Stomach (tissue), 9 donors: ENCODE measurements around the gene TAB2. TPM values are rescaled to one million over a fixed set of nuclear protein-coding genes. Genes with fewer than 3 reads are reported as not detected.

Experiments used
- DNase-seq, 2 donors: peaks; one replicate each; pipeline versions ENCODE4 v3.0.0 to v3.0.0-alpha.2; 2013 to 2019
- H3K27ac ChIP-seq, 5 donors: fragments of 200-600 bp in 4 of 5; sonication (generic) in 4 of 5; one replicate each; pipeline ENCODE4 v1.5.1; 2013 to 2019; ENCODE audit warnings: mild to moderate bottlenecking in 1 of 5, moderate library complexity in 1 of 5
- H3K27me3 ChIP-seq, 3 donors: fragments of 200-600 bp; sonication (generic); one replicate each; pipeline ENCODE4 v1.5.1; 2017 to 2019; ENCODE audit warnings: mixed run types in 1 of 3
- H3K36me3 ChIP-seq, 4 donors: fragments of 200-600 bp; sonication (generic); 1 replicate in 3 of 4; 2 replicates in 1 of 4; pipeline ENCODE4 v1.5.1; 2016 to 2019
- H3K4me1 ChIP-seq, 4 donors: fragments of 200-600 bp; sonication (generic); one replicate each; pipeline ENCODE4 v1.5.1; 2016 to 2019
- H3K4me3 ChIP-seq, 4 donors: fragments of 200-600 bp; sonication (generic) in 3 of 4; one replicate each; pipeline ENCODE4 v1.5.1; 2016 to 2019; ENCODE audit warnings: mild to moderate bottlenecking in 1 of 4
- H3K9me3 ChIP-seq, 4 donors: fragments of 200-600 bp; sonication (generic); one replicate each; pipeline ENCODE4 v1.5.1; 2016 to 2019
- EP300 ChIP-seq: sonication (generic); formaldehyde crosslinking; IDR thresholded peaks from one replicate; pipeline ENCODE4 v1.6.1; 2017; ENCODE audit warnings: antibody characterized with exemption
- POLR2A ChIP-seq, 4 donors: fragments of 450-650 bp; IDR thresholded peaks; one replicate each; pipeline ENCODE4 v1.6.1; 2016; ENCODE audit warnings: antibody characterized with exemption in 4 of 4, control low read depth in 2 of 4, mild to moderate bottlenecking in 1 of 4, moderate library complexity in 1 of 4
- POLR2AphosphoS5 ChIP-seq, 3 donors: sonication (generic); formaldehyde crosslinking; IDR thresholded peaks; one replicate each; pipeline ENCODE4 v1.6.1; 2016; ENCODE audit warnings: antibody characterized with exemption in 3 of 3
- WGBS, 5 donors: extraction: QIAGEN DNeasy Blood & Tissue Kit in 3 of 5; methylation state at CpG; one replicate each; pipeline versions ENCODE4 v1.1.5 to v1.1.7; 2013 to 2018; 5-methylcytosine and 5-hydroxymethylcytosine counted together
- intact Hi-C: fragments of 100-400 bp; cut with DNase I; formaldehyde crosslinking; loops from one replicate; pipeline ENCODE4 v1.15.1; 2023; ENCODE audit warnings: low total_unique reads
- polyA plus RNA-seq, 3 donors: library from polyadenylated mRNA; stranded (reverse); fragments of 200-250 nt; gene quantifications; one replicate each; pipeline ENCODE4 v1.2.3, GENCODE V29; 2013
- total RNA-seq, 5 donors: library from RNA; depleted of rRNA; stranded (reverse); fragments of >200 nt; gene quantifications; one replicate each; pipeline versions ENCODE4 v1.1.0 to v1.2.3, GENCODE V29; 2014 to 2016
- TF ChIP-seq, protein P1 (sequence below), 7 experiments: fragments of 450-650 bp in 4 of 7; fragments of 200-600 bp in 3 of 7; sonication (generic) in 3 of 7; IDR thresholded peaks; one replicate each; pipeline ENCODE4 v1.5.1; 2016 to 2019; ENCODE audit warnings: antibody characterized with exemption in 7 of 7, control low read depth in 2 of 7, mild to moderate bottlenecking in 1 of 7
- donor health status: healthy with polysubstance abuse.
- donor health status: Bipolar disorder and iron deficiency.
- donor health status: healthy.

The TAB2 gene
- total and polyA plus RNA-seq, 8 donors, result 14.1 to 119 (median 47.4) TPM

DNA sequence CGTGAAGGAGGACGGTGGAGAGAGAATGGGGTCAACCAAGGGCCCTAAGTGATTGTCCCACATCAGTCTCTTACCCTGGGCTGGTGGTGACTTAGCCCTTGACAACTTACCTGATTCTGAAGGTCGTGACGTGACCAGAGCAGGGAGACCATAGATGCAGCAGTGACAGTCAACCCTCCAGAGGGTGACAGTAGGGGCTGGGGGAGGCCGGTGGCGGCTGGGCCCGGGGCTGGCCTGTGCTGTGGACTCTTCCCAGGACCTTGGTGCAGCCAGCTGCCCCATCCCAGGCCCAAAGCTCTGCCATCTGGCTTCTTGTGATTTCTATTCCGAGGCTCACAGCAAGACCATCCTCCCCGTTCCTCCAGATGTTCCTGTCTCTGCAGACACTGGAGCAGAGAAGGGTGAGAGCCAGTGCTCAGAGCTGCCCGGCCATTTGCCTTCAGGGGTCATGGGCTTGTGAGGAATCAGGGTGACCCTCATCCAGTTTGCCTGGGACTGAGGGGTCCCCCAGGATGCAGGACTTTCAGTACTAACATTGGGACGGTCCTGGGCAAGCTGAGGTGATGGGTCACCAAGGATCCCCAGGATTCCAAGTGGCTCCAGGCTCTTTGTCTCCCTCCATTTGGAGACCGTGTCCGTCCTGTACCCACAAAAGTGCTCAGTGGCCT lies 118.5 kb downstream of the TAB2 start:
- Histone ChIP-seq H3K27ac (no peak overlapping the region), H3K4me3 (no peak overlapping the region), H3K4me1 (peaks cover 0 to 9% (median 4%) of the 10 kb centered on the region in 4 donors), H3K9me3 (no peaks in the 10 kb centered on the region), H3K36me3 (no peaks in the 10 kb centered on the region), H3K27me3 (no peaks in the 10 kb centered on the region)
- WGBS, 5 donors, result 85 to 95% (median 93%) methylated on average over 7 to 13 of the region's 13 CpGs
- no peak for DNase-seq
- TF ChIP-seq POLR2A (IDR thresholded peaks at IDR 0.05), result no peak
- no peak for TF ChIP-seq POLR2AphosphoS5 (IDR thresholded peaks at IDR 0.05)
- TF ChIP-seq, protein P1, sequence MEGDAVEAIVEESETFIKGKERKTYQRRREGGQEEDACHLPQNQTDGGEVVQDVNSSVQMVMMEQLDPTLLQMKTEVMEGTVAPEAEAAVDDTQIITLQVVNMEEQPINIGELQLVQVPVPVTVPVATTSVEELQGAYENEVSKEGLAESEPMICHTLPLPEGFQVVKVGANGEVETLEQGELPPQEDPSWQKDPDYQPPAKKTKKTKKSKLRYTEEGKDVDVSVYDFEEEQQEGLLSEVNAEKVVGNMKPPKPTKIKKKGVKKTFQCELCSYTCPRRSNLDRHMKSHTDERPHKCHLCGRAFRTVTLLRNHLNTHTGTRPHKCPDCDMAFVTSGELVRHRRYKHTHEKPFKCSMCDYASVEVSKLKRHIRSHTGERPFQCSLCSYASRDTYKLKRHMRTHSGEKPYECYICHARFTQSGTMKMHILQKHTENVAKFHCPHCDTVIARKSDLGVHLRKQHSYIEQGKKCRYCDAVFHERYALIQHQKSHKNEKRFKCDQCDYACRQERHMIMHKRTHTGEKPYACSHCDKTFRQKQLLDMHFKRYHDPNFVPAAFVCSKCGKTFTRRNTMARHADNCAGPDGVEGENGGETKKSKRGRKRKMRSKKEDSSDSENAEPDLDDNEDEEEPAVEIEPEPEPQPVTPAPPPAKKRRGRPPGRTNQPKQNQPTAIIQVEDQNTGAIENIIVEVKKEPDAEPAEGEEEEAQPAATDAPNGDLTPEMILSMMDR (IDR thresholded peaks at IDR 0.05), result no peak
- no peak for TF ChIP-seq EP300
- intact Hi-C loops, result no loop called here

DNA sequence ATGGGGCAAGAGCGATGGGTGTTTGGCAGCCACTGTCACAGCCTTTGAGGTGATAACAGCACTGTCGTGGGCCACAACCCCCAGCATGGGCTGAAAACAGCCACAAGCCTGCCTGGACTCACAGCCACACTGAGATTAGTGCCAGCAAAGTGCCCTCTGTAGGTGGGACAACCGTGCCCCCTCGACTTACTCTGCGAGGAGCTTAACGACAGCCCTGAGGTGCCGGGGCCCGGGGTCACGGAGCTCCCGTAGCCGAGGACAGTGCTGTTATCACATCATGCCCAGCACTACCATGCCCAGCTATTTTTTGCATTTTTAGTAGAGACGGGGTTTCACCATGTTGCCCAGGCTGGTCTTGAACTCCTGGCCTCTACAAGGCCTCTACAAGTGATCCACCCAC lies 119.1 kb downstream of the TAB2 start:
- intact Hi-C loops, result no loop called here
- H3K27me3 ChIP-seq, result no peaks in the 10 kb centered on the region
- no peak overlapping the region for H3K4me3 ChIP-seq
- H3K36me3 ChIP-seq, result no peaks in the 10 kb centered on the region
- 95 to 98% (median 96%) methylated on average over 7 to 12 of the region's 12 CpGs for WGBS, 5 donors
- H3K4me1 ChIP-seq, result peaks cover 0 to 12% (median 4%) of the 10 kb centered on the region in 4 donors
- no peak overlapping the region for H3K27ac ChIP-seq
- no peaks in the 10 kb centered on the region for H3K9me3 ChIP-seq
- TF ChIP-seq POLR2A (IDR thresholded peaks at IDR 0.05) (no peak), EP300 (no peak), POLR2AphosphoS5 (IDR thresholded peaks at IDR 0.05) (no peak)
- TF ChIP-seq, protein P1 (IDR thresholded peaks at IDR 0.05), result no peak
- DNase-seq, result no peak

GRCh38 chr6:149437212-149437611 lies 119.7 kb downstream of the TAB2 start:
- no peaks in the 10 kb centered on the region for H3K9me3 ChIP-seq
- H3K4me3 ChIP-seq, result no peak overlapping the region
- peaks cover 0 to 9% (median under 1%) of the 10 kb centered on the region in 4 donors for H3K4me1 ChIP-seq
- no peak for DNase-seq
- intact Hi-C loops, result no loop called here
- no peaks in the 10 kb centered on the region for H3K36me3 ChIP-seq
- WGBS, 5 donors, result 75 to 90% (median 86%) methylated on average over 3 of the region's 3 CpGs
- H3K27me3 ChIP-seq, result no peaks in the 10 kb centered on the region
- no peak for TF ChIP-seq POLR2AphosphoS5 (IDR thresholded peaks at IDR 0.05)
- TF ChIP-seq POLR2A (IDR thresholded peaks at IDR 0.05), result no peak
- TF ChIP-seq, protein P1 (IDR thresholded peaks at IDR 0.05), result no peak
- TF ChIP-seq EP300, result no peak
- no peak overlapping the region for H3K27ac ChIP-seq

DNA sequence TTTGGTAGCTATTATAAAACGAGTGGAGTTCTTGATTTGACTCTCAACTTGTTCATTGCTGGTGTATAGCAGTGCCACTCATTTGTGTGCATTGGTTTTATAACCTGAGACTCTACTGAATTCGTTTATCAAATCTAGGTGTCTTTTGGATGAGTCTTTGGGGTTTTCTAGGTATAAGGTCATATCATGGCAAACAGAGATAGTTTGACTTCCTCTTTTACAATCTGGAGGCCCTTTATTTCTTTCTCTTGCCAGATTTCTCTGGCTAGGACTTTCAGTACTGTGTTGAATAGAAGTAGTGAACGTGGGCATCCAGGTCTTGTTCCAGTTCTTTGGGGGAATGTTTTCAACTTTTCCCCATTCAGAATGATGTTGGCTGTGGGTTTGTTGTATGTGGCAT lies 121.3 kb downstream of the TAB2 start:
- Histone ChIP-seq H3K27me3 (no peaks in the 10 kb centered on the region), H3K36me3 (no peaks in the 10 kb centered on the region), H3K9me3 (no peaks in the 10 kb centered on the region), H3K4me3 (no peak overlapping the region), H3K4me1 (peaks cover 0 to 7% (median 0%) of the 10 kb centered on the region in 4 donors), H3K27ac (no peak overlapping the region)
- intact Hi-C loops, result no loop called here
- no peak for DNase-seq
- TF ChIP-seq POLR2AphosphoS5 (IDR thresholded peaks at IDR 0.05) (no peak), EP300 (no peak), POLR2A (IDR thresholded peaks at IDR 0.05) (no peak)
- TF ChIP-seq, protein P1 (IDR thresholded peaks at IDR 0.05), result no peak
- WGBS, 5 donors, result 70 to 84% (median 73%) methylated on average over 3 of the region's 3 CpGs
